Liver (tissue), 9 donors: Measurements from ENCODE around the gene MAGI1. TPM values are rescaled to one million over a fixed set of nuclear protein-coding genes. Genes with fewer than 3 reads are reported as not detected.

Experiments used
- DNase-seq: peaks from one replicate; pipeline ENCODE4 v3.0.0-alpha.2; 2017; ENCODE audit warnings: low spot score
- H3K27ac ChIP-seq, 2 donors: one replicate each; pipeline ENCODE4 v1.7.0; 2013; ENCODE audit warnings: inconsistent platforms in 2 of 2, low read length in 2 of 2, control low read depth in 1 of 2, low read depth in 1 of 2, mild to moderate bottlenecking in 1 of 2
- H3K27me3 ChIP-seq, 4 donors: one replicate each; pipeline versions ENCODE4 v1.6.1 to v1.7.0; 2013; ENCODE audit warnings: low read length in 3 of 4, inconsistent platforms in 1 of 4, mild to moderate bottlenecking in 1 of 4, moderate library complexity in 1 of 4; ENCODE audit not compliant: control insufficient read depth in 4 of 4, insufficient read depth in 4 of 4
- H3K36me3 ChIP-seq, 4 donors: one replicate each; pipeline versions ENCODE4 v1.6.1 to v1.7.0; 2013; ENCODE audit warnings: low read length in 3 of 4, mild to moderate bottlenecking in 3 of 4, low read depth in 1 of 4, moderate library complexity in 1 of 4; ENCODE audit not compliant: control insufficient read depth in 4 of 4, insufficient read depth in 3 of 4
- H3K4me1 ChIP-seq, 4 donors: one replicate each; pipeline versions ENCODE4 v1.6.1 to v1.7.0; 2013; ENCODE audit warnings: low read length in 3 of 4, mild to moderate bottlenecking in 3 of 4, moderate library complexity in 1 of 4; ENCODE audit not compliant: control insufficient read depth in 4 of 4, insufficient read depth in 4 of 4
- H3K4me3 ChIP-seq, 3 donors: one replicate each; pipeline versions ENCODE4 v1.6.1 to v1.7.0; 2013; ENCODE audit warnings: low read length in 3 of 3, control low read depth in 1 of 3, low read depth in 1 of 3, mild to moderate bottlenecking in 1 of 3
- H3K9ac ChIP-seq, 2 donors: one replicate each; pipeline ENCODE4 v1.7.0; 2013; ENCODE audit warnings: low read length in 2 of 2, mild to moderate bottlenecking in 2 of 2, moderate library complexity in 2 of 2, control low read depth in 1 of 2, low read depth in 1 of 2
- H3K9me3 ChIP-seq, 4 donors: one replicate each; pipeline versions ENCODE4 v1.6.1 to v1.7.0; 2013; ENCODE audit warnings: low read length in 3 of 4; ENCODE audit not compliant: control insufficient read depth in 4 of 4
- ATF3 ChIP-seq: IDR thresholded peaks from 2 replicates; pipeline ENCODE4 v1.6.1; 2016; ENCODE audit warnings: antibody characterized with exemption
- CTCF ChIP-seq: fragments of 150-350 bp; IDR thresholded peaks from 2 replicates; pipeline ENCODE4 v1.5.1; 2017; ENCODE audit warnings: improper control_type of control experiment, low read depth, low read length; ENCODE audit not compliant: missing input control
- EGR1 ChIP-seq, 2 donors: IDR thresholded peaks; 2 replicates each; pipeline ENCODE4 v1.6.1; 2016 to 2018; ENCODE audit warnings: antibody characterized with exemption in 2 of 2, low read depth in 2 of 2
- FOXA1 ChIP-seq: IDR thresholded peaks from 2 replicates; pipeline ENCODE4 v1.6.1; 2016; ENCODE audit warnings: antibody characterized with exemption
- GABPA ChIP-seq, 2 donors: IDR thresholded peaks in 1 of 2; conservative IDR thresholded peaks in 1 of 2; 2 replicates each; pipeline ENCODE4 v1.6.1; 2016; ENCODE audit warnings: antibody characterized with exemption in 2 of 2, mild to moderate bottlenecking in 1 of 2, moderate library complexity in 1 of 2
- HNF4A ChIP-seq, 2 donors: conservative IDR thresholded peaks; 2 replicates each; pipeline ENCODE4 v1.6.1; 2016; ENCODE audit warnings: antibody characterized with exemption in 2 of 2, mild to moderate bottlenecking in 2 of 2
- HNF4G ChIP-seq: IDR thresholded peaks from 2 replicates; pipeline ENCODE4 v1.6.1; 2016; ENCODE audit warnings: antibody characterized with exemption
- JUND ChIP-seq, 2 donors: IDR thresholded peaks; 2 replicates each; pipeline ENCODE4 v1.6.1; 2016; ENCODE audit warnings: antibody characterized with exemption in 2 of 2
- NR2F2 ChIP-seq: IDR thresholded peaks from 2 replicates; pipeline ENCODE4 v1.6.1; 2016; ENCODE audit warnings: antibody characterized with exemption
- RXRA ChIP-seq, 2 donors: IDR thresholded peaks; 2 replicates each; pipeline ENCODE4 v1.6.1; 2017 to 2018; ENCODE audit warnings: antibody characterized with exemption in 2 of 2, mild to moderate bottlenecking in 1 of 2
- SP1 ChIP-seq: IDR thresholded peaks from 2 replicates; pipeline ENCODE4 v1.6.1; 2018; ENCODE audit warnings: antibody characterized with exemption, mild to moderate bottlenecking
- TAF1 ChIP-seq: conservative IDR thresholded peaks from 2 replicates; pipeline ENCODE4 v1.6.1; 2016; ENCODE audit warnings: antibody characterized with exemption, mild to moderate bottlenecking
- YY1 ChIP-seq: IDR thresholded peaks from 2 replicates; pipeline ENCODE4 v1.6.1; 2016; ENCODE audit warnings: antibody characterized with exemption, mild to moderate bottlenecking
- ZBTB33 ChIP-seq: IDR thresholded peaks from 2 replicates; pipeline ENCODE4 v1.6.1; 2016; ENCODE audit warnings: antibody characterized with exemption
- WGBS: extraction: QIAGEN DNeasy Blood & Tissue Kit; methylation state at CpG from one replicate; pipeline ENCODE4 v1.1.7; 2013; 5-methylcytosine and 5-hydroxymethylcytosine counted together
- polyA plus RNA-seq, 2 donors: library from polyadenylated mRNA; stranded (reverse) in 1 of 2; unstranded in 1 of 2; fragments of 200-250 nt in 1 of 2; fragments of >200 nt in 1 of 2; fragmentation: Nextera tagmentation in 1 of 2; extraction: Ambion mirVana in 1 of 2; gene quantifications; one replicate each; pipeline versions ENCODE4 v1.2.1 to v1.2.3, GENCODE V29; 2013 to 2015
- total RNA-seq, 2 donors: library from RNA; depleted of rRNA; stranded (reverse); fragments of >200 nt; gene quantifications; one replicate each; pipeline ENCODE4 v1.2.3, GENCODE V29; 2014
- TF ChIP-seq, protein P1 (sequence below): IDR thresholded peaks from 2 replicates; pipeline ENCODE4 v1.6.1; 2016; ENCODE audit warnings: antibody characterized with exemption, mild to moderate bottlenecking
- donor health status: healthy.
- donor health status: healthy.
- donor health status: healthy.
- donor health status: healthy.
- donor health status: healthy.

MAGI1 gene
- total and polyA plus RNA-seq, 4 donors = 9.6 to 68.8 (median 14.0) TPM

GRCh38 chr3:66053550-66054094, 14.9 kb upstream of the MAGI1 start:
- H3K36me3 ChIP-seq = no peaks in the 10 kb centered on the region
- H3K27me3 ChIP-seq = no peaks in the 10 kb centered on the region
- H3K9me3 ChIP-seq = no peaks in the 10 kb centered on the region
- 39% methylated on average over 7 of the region's 7 CpGs for WGBS
- H3K4me1 ChIP-seq = peaks cover 9 to 31% (median 26%) of the 10 kb centered on the region in 4 donors
- TF ChIP-seq CTCF (no peak), RXRA (IDR thresholded peaks at IDR 0.05) (peak in 1 of 2 donors; percentile 11), HNF4A (conservative IDR thresholded peaks at IDR 0.05) (peak in 1 of 2 donors; percentile 4), FOXA1 (no peak), ZBTB33 (no peak), EGR1 (IDR thresholded peaks at IDR 0.05; ENCODE audit: low read depth in 2 of 2) (no peak), TAF1 (no peak), NR2F2 (no peak), HNF4G (no peak), JUND (IDR thresholded peaks at IDR 0.05) (no peak), GABPA (IDR thresholded peaks at IDR 0.05 in 1 of 2, conservative IDR thresholded peaks at IDR 0.05 in 1 of 2) (no peak), YY1 (no peak), SP1 (no peak), ATF3 (no peak)
- TF ChIP-seq, protein P1, sequence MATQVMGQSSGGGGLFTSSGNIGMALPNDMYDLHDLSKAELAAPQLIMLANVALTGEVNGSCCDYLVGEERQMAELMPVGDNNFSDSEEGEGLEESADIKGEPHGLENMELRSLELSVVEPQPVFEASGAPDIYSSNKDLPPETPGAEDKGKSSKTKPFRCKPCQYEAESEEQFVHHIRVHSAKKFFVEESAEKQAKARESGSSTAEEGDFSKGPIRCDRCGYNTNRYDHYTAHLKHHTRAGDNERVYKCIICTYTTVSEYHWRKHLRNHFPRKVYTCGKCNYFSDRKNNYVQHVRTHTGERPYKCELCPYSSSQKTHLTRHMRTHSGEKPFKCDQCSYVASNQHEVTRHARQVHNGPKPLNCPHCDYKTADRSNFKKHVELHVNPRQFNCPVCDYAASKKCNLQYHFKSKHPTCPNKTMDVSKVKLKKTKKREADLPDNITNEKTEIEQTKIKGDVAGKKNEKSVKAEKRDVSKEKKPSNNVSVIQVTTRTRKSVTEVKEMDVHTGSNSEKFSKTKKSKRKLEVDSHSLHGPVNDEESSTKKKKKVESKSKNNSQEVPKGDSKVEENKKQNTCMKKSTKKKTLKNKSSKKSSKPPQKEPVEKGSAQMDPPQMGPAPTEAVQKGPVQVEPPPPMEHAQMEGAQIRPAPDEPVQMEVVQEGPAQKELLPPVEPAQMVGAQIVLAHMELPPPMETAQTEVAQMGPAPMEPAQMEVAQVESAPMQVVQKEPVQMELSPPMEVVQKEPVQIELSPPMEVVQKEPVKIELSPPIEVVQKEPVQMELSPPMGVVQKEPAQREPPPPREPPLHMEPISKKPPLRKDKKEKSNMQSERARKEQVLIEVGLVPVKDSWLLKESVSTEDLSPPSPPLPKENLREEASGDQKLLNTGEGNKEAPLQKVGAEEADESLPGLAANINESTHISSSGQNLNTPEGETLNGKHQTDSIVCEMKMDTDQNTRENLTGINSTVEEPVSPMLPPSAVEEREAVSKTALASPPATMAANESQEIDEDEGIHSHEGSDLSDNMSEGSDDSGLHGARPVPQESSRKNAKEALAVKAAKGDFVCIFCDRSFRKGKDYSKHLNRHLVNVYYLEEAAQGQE = no peak
- peak overlapping the region; percentile 19 to 28 for H3K27ac ChIP-seq
- no peak overlapping the region for H3K4me3 ChIP-seq
- no peak overlapping the region for H3K9ac ChIP-seq
- DNase-seq = no peak
